Keratinocyte (primary cell): ENCODE data around the gene HECTD4. TPM values are rescaled to one million over a fixed set of nuclear protein-coding genes. Genes with fewer than 3 reads are reported as not detected.

Experiments used
- DNase-seq: peaks from one replicate; pipeline ENCODE4 v3.0.0-alpha.2; 2011; ENCODE audit warnings: low read depth, missing footprints, low spot score
- FAIRE-seq: peaks from 2 replicates; lab custom pipeline; 2011; peaks lifted over from hg19 to GRCh38; lab: Jason Lieb, UNC
- H2AFZ ChIP-seq: 2 replicates; pipeline ENCODE4 v1.6.0; 2012; ENCODE audit warnings: low read length, control low read depth, inconsistent platforms; ENCODE audit not compliant: control insufficient read depth
- H3K27ac ChIP-seq: 2 replicates; pipeline ENCODE4 v1.5.1; 2011; ENCODE audit warnings: low read length; ENCODE audit not compliant: control insufficient read depth, insufficient read depth
- H3K27me3 ChIP-seq: 3 replicates; pipeline ENCODE4 v1.6.0; 2011; ENCODE audit warnings: low read length; ENCODE audit not compliant: control insufficient read depth, insufficient read depth; ENCODE audit errors: extremely low read depth
- H3K36me3 ChIP-seq, 2 experiments: 2 replicates in 1 of 2; 3 replicates in 1 of 2; pipeline ENCODE4 v1.5.1; 2011; ENCODE audit warnings: low read length in 2 of 2, mild to moderate bottlenecking in 1 of 2; ENCODE audit not compliant: control insufficient read depth in 2 of 2, insufficient read depth in 2 of 2; ENCODE audit errors: extremely low read depth in 1 of 2
- H3K4me1 ChIP-seq: 3 replicates; pipeline ENCODE4 v1.5.1; 2011; ENCODE audit warnings: low read length; ENCODE audit not compliant: control insufficient read depth, insufficient read depth; ENCODE audit errors: extremely low read depth
- H3K4me2 ChIP-seq: 3 replicates; pipeline ENCODE4 v1.6.0; 2011; ENCODE audit warnings: low read depth, low read length; ENCODE audit not compliant: control insufficient read depth, insufficient read depth; ENCODE audit errors: extremely low read depth
- H3K4me3 ChIP-seq, 3 experiments: fragments of 200-600 bp in 1 of 3; sonication (generic) in 1 of 3; 2 replicates in 2 of 3; 3 replicates in 1 of 3; pipeline ENCODE4 v1.5.1; 2011 to 2016; ENCODE audit warnings: low read length in 3 of 3, mild to moderate bottlenecking in 3 of 3, control low read depth in 2 of 3, inconsistent platforms in 1 of 3, low read depth in 1 of 3, mixed read lengths in 1 of 3, mixed run types in 1 of 3, moderate library complexity in 1 of 3; ENCODE audit not compliant: control insufficient read depth in 2 of 3, insufficient read depth in 2 of 3; ENCODE audit errors: extremely low read depth in 1 of 3
- H3K79me2 ChIP-seq: 2 replicates; pipeline ENCODE4 v1.6.0; 2012; ENCODE audit warnings: low read length; ENCODE audit not compliant: control insufficient read depth, insufficient read depth
- H3K9ac ChIP-seq: 3 replicates; pipeline ENCODE4 v1.6.0; 2011; ENCODE audit warnings: low read length; ENCODE audit not compliant: control insufficient read depth, insufficient read depth; ENCODE audit errors: extremely low read depth
- H3K9me1 ChIP-seq: 3 replicates; pipeline ENCODE4 v1.6.0; 2011; ENCODE audit warnings: low read length; ENCODE audit not compliant: control insufficient read depth, insufficient read depth; ENCODE audit errors: extremely low read depth
- H3K9me3 ChIP-seq: 2 replicates; pipeline ENCODE4 v1.5.1; 2012; ENCODE audit warnings: low read depth, low read length; ENCODE audit not compliant: control insufficient read depth
- H4K20me1 ChIP-seq: 3 replicates; pipeline ENCODE4 v1.6.0; 2011; ENCODE audit warnings: low read length; ENCODE audit not compliant: control insufficient read depth, insufficient read depth; ENCODE audit errors: extremely low read depth
- EZH2 ChIP-seq: IDR thresholded peaks from one replicate; pipeline ENCODE4 v1.6.1; 2012; ENCODE audit warnings: inconsistent platforms, mild to moderate bottlenecking, low read length, moderate library complexity
- dilution Hi-C: fragments of 300-500 bp; cut with MboI; formaldehyde crosslinking; loops from one replicate; pipeline ENCODE4 v1.7.0; 2020; ENCODE audit warnings: low sequenced_read_pairs; ENCODE audit not compliant: extremely low pct_ligation_motif_present
- polyA plus RNA-seq, 5 experiments: library from polyadenylated mRNA; depleted of rRNA in 3 of 5; stranded (reverse) in 3 of 5; stranded (forward) in 1 of 5; unstranded in 1 of 5; fragments of >200 nt; gene quantifications; 1 replicate in 1 of 5; 2 replicates in 3 of 5; 3 replicates in 1 of 5; pipeline versions ENCODE4 v1.2.1 to v1.2.3, GENCODE V29; 2011 to 2012; ENCODE audit warnings: missing spikeins in 2 of 5, low read depth in 1 of 5, low replicate concordance in 1 of 5
- TF ChIP-seq, protein P1 (sequence below), 3 experiments: IDR thresholded peaks in 1 of 3; conservative IDR thresholded peaks in 1 of 3; optimal IDR thresholded peaks in 1 of 3; 2 replicates in 2 of 3; 3 replicates in 1 of 3; pipeline versions ENCODE3 to v1.5.1; 2011; ENCODE audit warnings: low read length in 3 of 3, mild to moderate bottlenecking in 3 of 3, moderate library complexity in 2 of 3, control low read depth in 1 of 3, inconsistent platforms in 1 of 3; ENCODE audit not compliant: insufficient read depth in 2 of 3; ENCODE audit errors: extremely low read depth in 1 of 3

The HECTD4 gene
- polyA plus RNA-seq, 1 donor (not counting 4 experiments of a cell fraction or from before 2014, with no cell fraction given), result 7.5 TPM

DNA sequence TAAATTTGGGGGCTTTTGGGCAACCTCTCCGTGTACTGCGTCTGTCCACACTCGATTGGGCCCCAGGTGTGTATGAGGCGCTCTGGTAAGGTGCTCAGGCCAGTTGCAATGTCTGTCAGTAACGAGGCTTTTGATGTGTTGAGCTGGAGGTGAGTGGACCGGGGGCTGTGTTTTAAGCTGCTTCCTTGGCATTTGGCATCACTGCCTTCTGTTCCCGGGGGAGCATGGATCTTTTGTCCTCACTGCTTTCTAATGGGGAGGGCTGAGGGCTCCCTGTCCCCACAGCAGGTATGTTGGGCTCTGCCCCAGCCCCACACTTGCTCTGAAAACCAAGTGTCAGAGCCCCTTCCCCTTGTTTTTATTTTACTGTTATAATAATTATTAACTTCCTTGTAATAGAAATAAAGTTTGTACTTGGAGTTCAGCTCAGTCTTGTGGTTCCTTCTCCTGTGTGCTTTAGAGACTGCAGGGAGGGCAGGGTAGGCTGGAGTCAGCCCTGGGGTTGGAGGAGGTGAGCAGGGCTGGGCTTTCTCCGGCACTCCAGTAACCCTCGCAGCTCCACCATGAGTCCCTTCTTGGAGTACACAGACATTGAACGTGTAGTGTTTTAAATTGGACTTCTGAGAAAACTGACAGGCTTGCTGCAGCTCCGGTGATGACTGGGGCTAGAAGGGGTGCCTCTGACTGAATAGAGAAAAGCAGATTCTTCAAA lies 228.9 kb downstream of the HECTD4 start:
- Histone ChIP-seq H3K9ac (no peak overlapping the region), H3K9me3 (no peaks in the 10 kb centered on the region), H3K36me3 (peaks cover 19 to 37% of the 10 kb centered on the region in 2 experiments), H2AFZ (no peak overlapping the region), H3K4me2 (no peak overlapping the region), H3K79me2 (no peaks in the 10 kb centered on the region), H4K20me1 (no peaks in the 10 kb centered on the region), H3K27me3 (no peaks in the 10 kb centered on the region), H3K9me1 (no peaks in the 10 kb centered on the region), H3K4me1 (peaks cover 4% of the 10 kb centered on the region), H3K27ac (no peak overlapping the region), H3K4me3 (no peak overlapping the region)
- FAIRE-seq, result no peak
- dilution Hi-C loops, result no loop called here
- no peak for DNase-seq
- TF ChIP-seq, protein P1, sequence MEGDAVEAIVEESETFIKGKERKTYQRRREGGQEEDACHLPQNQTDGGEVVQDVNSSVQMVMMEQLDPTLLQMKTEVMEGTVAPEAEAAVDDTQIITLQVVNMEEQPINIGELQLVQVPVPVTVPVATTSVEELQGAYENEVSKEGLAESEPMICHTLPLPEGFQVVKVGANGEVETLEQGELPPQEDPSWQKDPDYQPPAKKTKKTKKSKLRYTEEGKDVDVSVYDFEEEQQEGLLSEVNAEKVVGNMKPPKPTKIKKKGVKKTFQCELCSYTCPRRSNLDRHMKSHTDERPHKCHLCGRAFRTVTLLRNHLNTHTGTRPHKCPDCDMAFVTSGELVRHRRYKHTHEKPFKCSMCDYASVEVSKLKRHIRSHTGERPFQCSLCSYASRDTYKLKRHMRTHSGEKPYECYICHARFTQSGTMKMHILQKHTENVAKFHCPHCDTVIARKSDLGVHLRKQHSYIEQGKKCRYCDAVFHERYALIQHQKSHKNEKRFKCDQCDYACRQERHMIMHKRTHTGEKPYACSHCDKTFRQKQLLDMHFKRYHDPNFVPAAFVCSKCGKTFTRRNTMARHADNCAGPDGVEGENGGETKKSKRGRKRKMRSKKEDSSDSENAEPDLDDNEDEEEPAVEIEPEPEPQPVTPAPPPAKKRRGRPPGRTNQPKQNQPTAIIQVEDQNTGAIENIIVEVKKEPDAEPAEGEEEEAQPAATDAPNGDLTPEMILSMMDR (optimal IDR thresholded peaks at IDR 0.05 in 1 of 3, IDR thresholded peaks at IDR 0.05 in 1 of 3, conservative IDR thresholded peaks at IDR 0.05 in 1 of 3; ENCODE audit: extremely low read depth in 1 of 3, insufficient read depth in 2 of 3, low read length in 3 of 3), result no peak
- no peak for TF ChIP-seq EZH2

DNA sequence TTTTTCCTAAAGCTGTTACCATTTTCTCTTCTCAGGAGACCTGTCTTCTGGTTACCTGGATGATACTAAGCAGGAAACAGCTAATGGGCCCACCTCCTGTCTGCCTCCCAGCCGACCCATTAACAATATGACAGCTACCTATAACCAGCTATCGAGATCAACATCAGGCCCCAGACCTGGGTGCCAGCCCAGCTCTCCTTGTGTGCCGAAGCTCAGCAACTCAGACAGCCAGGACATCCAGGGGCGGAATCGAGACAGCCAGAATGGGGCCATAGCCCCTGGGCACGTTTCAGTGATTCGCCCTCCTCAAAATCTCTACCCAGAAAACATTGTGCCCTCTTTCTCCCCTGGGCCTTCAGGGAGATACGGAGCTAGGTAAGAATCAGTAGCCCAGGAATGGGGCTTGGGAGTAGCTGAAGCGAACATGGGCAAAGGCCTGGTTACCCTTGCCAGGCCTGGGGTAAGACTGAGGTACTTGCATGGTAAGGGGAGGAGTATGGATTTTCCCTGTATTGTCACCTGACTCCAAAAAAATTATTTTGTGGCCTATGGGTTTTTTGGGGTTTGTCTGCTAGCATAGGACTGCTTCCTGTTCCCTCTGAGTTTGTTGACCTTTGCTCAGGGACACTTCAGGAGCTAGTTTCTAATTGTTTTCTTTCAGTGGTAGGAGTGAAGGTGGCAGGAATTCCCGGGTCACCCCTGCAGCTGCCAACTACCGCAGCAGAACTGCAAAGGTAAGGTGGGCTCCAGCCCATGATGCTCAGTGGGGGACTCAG lies 230.3 kb downstream of the HECTD4 start:
- H3K4me2 ChIP-seq, result no peak overlapping the region
- dilution Hi-C loops, result no loop called here
- H3K79me2 ChIP-seq, result no peaks in the 10 kb centered on the region
- peaks cover 19 to 40% of the 10 kb centered on the region in 2 experiments for H3K36me3 ChIP-seq
- H3K4me3 ChIP-seq, result no peak overlapping the region
- no peaks in the 10 kb centered on the region for H3K27me3 ChIP-seq
- no peaks in the 10 kb centered on the region for H4K20me1 ChIP-seq
- DNase-seq (no peak), FAIRE-seq (no peak)
- H3K27ac ChIP-seq, result no peak overlapping the region
- H3K4me1 ChIP-seq, result peaks cover 10% of the 10 kb centered on the region
- H3K9me3 ChIP-seq, result no peaks in the 10 kb centered on the region
- H3K9me1 ChIP-seq, result peaks cover 2% of the 10 kb centered on the region
- TF ChIP-seq, protein P1 (optimal IDR thresholded peaks at IDR 0.05 in 1 of 3, IDR thresholded peaks at IDR 0.05 in 1 of 3, conservative IDR thresholded peaks at IDR 0.05 in 1 of 3; ENCODE audit: extremely low read depth in 1 of 3, insufficient read depth in 2 of 3, low read length in 3 of 3), result no peak
- TF ChIP-seq EZH2, result no peak
- H2AFZ ChIP-seq, result no peak overlapping the region
- no peak overlapping the region for H3K9ac ChIP-seq
